Stimulated activated CD4-positive, alpha-beta T cell treated with anti-CD3 and anti-CD28 coated beads, Interleukin-2, amount 100 ng/mL, for 24 hours (primary cell): ENCODE results near the gene PSKH1.
"Not testable (repeated sequence)": the region's sequence is repeated elsewhere in the genome, so short reads cannot be mapped to it uniquely, and the experiment has no call there.

Source experiments
- DNase-seq, 2 donors: peaks; one replicate each; pipeline ENCODE4 v3.0.0-alpha.2; 2020

PSKH1 gene

DNA sequence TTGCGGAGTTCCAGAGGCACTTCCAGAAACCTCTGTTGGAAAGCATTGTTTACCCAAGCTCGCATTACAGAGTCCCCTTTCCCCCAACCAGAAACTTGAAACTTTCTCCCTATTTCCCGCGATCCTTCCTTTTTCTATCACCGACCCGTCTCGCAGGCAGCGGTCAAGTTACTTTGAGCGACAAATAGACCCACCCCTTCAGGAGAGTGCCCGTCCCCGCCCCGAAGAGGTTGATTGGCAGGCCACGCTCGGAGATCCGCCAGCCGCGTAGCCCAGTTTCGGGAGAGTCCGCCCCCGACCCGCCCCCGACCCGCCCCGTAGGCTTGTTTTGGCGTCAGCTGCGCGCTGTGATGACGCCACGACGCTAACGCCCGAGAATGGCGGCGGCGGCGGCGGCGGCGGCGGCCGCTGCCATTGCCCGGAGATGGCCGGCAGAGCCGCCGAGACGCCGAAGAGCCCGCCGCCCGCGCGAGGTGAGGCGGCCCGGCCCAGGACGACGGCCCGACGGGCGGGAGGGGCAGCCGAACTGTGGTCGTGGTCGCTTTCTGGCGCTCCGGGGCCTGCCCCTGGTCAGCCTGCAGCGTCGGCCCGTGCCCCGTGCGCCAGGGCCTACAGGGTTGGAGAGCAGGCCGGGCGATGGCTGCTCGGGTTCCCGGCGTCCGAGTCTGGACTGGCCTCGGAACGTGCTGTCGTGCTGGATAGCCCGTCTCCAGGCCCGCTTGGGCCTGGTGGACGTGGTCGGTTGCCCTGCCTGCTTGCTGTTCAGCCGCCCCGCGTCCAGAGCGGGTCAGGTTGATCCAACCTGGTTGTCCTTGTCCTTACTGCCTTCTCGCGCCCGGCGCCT lies at the start of gene PSKH1:
TSS of gene PSKH1 (plus strand) at position 356 of the 844 bp plus-strand sequence. CDS start 15,496 bp downstream, outside the sequence.
- peak; percentile 95 to 96 for DNase-seq

DNA sequence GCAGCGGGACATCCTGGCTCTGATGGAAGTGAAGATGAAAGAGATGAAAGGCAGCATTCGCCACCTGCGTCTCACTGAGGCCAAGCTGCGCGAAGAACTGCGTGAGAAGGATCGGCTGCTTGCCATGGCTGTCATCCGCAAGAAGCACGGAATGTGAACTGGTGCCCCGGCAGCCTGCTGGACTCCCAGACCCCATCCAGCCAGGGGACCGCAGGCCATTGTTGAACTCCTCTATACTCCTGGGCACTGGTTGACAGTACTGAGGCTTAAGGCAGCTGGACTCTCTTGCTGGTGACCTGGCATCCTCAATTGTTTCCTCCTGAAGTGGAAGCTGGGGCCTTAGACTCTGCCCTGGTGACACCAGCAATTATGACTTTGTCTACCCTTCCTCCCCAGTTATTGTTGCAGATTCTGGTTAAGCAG lies 49.7 kb upstream of the PSKH1 start:
- DNase-seq = no peak

DNA sequence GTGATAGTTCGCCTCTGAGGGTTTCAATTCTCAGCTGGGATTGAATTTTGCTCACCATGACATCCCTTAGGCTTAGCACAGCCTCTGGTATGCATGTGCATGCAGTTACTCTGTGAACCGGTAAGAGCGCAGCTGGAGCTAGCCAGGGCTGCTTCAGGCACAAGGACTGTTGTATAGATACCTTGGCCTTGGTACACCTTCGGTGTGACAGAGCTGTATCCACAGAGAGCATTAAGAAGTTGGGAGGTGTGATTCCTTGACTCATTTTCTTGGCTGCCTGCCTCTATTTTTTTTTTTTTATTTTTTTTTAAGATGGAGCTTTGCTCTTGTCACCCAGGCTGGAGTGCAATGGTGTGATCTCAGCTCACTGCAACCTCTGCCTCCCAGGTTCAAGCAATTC lies 48.6 kb upstream of the PSKH1 start:
- no peak for DNase-seq

DNA sequence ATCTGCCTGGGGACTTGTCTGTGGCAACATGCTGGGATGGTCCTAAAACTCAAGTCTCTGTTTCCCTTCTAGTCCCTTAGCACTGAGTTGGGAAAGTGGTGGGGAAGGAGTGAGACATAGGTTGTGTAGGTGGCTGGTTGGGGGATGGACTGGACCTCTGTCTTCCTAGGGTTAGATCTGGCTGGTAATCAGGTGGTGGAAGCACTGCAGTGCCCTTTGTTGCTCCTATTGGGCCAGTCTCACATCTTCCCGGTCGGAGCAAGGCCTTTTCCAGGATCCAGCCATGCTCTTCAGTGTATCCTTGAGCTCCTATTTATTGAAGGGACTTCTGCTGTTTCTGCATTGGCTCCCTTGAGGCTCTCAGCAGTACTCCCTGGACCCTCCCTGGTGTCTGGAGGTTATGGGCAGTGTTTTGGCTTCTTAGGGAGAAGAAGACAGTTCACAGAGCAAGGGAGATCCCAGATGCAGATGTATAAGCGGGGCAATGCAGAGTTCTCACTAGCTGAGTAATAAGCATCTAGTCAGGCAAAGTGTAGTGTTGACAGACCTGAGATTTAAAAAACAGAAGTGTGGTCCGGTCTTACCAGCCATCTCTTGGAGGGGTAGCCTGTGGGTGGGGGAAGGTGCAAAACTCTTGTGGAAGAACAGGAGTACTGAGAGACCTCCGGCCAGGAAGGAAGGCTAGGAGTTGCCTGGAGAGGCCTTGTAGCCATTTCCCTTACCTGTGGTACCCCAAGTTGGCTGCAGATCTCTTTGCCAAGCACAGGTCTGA lies 47.6 kb upstream of the PSKH1 start:
- no peak for DNase-seq

DNA sequence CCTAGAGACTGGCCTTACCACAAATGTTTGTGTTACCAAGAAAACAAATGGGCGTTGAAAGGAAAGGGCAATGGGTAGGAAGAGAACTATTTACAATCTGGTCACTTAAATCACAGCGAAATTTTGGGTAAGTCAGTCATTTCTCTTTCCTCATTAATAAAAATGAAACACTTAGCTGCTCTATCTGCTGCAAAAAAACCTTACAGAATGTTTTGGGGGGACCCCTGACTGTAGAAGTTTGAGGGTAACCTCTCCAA lies 47.1 kb upstream of the PSKH1 start:
- DNase-seq = no peak

DNA sequence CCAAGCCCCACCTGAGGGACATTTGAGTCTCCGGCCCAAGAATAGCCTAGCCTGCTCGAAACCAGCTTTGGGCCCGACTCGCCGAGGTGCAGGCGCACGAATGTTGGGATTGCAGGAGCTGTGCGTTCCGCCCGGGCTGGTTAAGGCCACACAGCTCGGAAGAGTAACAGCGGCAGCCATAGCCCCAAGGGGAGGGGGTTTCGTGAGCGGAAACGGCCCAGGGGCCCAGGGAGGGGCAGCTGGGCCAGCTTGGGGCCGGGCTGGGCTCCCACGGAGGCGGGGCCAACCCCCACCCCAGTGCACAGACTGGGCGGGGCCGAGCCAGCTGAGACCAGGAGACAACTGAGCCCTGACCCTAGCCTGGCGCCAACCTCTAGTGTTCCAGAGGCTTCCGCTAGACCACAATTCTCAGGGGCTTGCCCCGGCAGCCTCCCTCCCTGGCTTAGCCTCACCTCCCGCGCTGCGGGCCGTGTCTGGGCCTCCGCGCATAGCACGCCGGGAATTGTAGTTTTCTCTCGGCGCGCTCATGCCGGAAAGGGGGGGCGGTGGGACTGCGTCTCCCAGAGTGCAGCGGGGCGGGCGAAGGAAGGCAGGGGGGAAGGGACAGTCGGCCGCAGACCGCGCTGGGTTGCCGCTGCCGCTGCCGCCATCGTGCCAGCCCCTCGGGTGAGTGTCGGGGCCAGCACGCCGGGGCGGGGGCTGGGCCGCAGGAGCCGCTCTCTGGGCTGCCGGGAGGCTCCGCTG lies 46.6 kb upstream of the PSKH1 start, which contains the start of gene NUTF2:
TSS of gene NUTF2 (plus strand) at position 614 of the 744 bp plus-strand sequence. CDS start 18,198 bp downstream, outside the sequence.
- peak; percentile 95 to 96 for DNase-seq

DNA sequence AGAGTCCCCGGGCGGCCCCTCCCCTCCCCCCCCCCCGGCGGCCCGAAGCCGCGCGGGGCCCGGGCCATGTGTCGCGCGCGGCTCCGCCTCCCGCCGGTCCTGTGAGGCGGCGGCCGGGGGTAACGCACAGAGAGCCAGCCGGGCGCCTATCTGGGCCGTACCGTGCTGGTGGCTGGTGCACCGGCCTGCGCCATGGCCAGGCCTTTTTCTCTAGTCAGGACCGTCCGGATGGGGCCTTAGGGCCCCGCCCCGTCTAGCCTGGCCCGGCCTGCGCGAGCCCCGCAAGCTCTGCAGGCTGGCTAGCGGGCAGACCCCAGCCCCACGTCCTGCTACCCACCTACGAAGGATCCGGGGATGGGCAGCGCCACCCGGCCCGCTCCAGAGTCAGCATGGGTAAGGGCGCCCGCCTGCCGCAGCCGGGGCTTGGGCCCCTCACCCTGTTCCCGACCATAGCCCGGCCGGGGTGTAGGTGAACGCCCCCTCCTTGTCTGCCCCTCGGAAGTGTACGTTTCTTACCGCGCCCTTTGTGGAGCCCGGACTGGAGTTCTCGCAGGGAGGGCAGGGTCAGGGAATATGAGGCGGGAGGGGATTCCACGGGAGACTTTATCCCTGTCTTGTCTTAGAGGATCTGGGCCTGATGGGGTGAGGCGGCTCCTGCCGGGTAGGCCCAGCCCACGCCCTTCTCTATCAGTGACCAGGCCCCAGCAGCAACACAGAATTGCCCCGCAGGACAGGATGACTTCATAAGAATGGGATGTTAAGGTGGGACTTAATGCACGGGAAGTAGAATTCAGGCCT lies 45.8 kb upstream of the PSKH1 start, which contains the start of gene CENPT:
TSS of gene CENPT (minus strand) at position 630 of the 798 bp plus-strand sequence. CDS start 13,834 bp downstream, outside the sequence.
- DNase-seq = peak in 1 of 2 donors; percentile 24

DNA sequence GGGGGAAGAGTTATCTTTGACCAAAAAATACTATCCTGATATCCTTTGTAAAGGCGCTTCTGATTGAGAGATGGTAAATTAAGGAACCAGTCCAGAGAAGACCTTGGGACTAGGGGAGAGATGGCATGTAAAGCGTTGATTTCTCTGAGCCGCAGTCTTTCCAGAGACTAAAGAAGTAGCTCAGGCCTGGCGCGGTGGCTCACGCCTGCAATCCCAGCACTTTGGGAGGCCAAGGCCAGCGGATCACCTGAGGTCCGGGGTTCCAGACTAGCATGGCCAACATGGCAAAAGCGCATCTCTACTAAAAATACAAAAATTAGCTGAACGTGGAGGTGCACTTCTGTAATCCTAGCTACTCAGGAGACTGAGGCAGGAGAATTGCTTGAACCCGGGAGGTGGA lies 44.9 kb upstream of the PSKH1 start:
- no peak for DNase-seq

DNA sequence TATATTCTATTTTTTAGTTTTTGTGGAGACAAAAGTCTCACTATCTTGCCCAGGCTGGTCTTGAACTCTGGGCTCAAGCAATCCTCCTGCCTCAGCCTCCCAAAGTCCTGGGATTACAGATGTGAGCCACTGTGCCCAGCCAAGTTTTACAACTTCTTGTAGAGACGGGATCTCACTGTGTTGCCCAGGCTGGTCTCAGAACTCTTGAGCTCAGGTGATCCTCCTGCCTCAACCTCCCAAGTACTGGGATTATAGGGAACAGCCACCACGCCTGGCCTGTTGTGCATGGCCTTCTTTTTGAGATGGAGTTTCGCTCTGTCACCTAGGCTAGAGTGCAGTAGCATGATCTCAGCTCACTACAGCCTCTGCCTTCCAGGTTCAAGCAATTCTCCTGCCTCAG lies 39.4 kb upstream of the PSKH1 start:
- no peak for DNase-seq

DNA sequence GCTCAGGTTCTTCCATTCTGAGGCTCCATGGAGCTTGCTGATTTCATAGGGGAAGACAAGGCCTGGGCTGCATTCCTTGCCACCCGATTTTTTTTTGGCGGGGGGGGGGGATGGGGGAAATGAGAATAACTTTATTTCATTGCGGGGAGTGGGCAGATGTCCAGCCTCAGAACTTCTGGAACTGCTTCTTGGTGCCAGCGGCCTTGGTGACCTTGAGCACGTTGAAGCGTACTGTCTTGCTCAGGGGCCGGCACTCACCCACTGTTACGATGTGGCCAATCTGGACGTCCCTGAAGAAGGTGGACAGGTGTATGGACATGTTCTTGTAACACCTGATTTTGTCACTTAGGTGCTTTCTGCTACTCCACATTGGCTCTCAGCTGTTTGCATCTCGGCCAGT lies 37.3 kb upstream of the PSKH1 start:
- DNase-seq = no peak

DNA sequence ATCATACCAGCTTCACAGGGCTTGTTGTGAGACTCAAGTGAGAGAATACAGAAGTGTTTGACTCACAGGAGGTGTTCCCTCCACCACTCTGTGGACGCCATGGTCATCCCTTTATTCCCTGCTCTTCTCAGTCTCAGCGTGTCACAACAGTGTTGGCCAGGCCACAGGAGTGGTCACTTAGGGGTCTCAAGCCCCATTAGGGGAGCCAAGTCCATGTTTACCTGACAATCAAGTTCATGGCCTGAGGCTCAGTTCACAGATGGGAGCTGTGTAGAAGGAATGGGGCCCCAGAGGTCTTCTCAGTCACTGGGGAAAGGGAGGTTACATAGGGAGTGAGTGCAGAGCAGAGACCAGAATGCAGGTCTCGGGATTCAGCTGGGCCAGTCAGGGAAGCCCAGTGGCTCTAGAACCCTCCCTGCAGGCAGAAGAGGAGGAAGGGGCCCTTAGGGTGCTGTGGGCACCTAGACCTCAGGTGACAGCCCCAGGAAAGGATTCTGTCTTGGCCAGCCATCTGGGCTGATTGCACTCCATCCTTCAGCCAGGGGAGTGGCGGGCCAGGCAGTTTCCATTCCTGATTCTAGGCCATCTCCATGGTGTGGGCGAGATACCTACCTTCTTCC lies 36.0 kb upstream of the PSKH1 start:
- DNase-seq = no peak

DNA sequence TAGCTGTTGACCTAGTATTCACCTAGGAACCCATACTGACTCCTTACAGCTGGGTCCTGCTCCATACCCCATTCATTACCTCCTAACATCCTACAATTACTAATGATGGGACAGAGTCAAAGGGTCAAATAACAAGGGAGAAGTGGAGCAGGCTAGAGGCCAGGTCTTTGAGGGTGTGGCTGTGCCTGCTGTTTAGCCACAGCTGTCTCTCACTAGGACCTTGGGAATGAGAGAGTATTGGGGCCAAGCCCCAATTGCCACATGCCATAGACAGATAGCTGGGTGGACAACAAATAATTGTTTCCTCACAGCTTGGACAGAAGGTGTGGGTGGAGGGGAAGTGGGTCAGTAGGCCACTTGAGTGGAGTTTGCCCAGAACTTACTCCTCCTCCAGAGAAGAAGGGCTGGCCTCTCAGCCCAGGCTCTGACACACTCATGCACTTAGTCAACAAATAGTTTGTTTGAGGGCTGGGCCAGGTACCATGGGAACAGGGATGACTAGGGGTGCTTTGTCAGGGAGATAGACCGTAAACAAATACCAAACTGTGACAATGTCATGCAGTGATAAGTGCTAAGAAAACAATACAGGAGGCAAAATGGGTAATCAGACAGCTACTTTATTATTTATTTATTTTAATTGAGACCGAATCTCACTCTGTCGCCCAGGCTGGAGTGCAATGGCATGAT lies 35.4 kb upstream of the PSKH1 start:
- no peak for DNase-seq

DNA sequence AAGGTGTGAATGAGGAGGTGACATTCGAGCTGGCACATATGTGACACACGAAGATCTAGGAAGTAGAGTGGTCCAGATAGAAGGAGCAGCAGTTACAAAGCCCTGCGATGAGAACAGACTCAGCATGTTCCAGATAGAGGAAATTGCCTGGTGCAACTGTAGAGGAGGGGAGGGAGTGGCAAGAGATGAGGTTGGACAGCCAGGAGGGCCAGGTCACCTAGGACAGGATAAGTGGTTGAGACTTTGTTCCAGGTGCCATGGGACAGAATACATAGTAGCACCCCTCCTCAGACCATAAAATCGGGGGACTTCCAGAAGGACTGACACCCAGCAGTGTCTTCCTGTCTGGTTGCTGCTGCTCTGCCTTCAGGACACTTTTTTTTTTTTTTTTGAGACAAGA lies 34.6 kb upstream of the PSKH1 start:
- DNase-seq = no peak

DNA sequence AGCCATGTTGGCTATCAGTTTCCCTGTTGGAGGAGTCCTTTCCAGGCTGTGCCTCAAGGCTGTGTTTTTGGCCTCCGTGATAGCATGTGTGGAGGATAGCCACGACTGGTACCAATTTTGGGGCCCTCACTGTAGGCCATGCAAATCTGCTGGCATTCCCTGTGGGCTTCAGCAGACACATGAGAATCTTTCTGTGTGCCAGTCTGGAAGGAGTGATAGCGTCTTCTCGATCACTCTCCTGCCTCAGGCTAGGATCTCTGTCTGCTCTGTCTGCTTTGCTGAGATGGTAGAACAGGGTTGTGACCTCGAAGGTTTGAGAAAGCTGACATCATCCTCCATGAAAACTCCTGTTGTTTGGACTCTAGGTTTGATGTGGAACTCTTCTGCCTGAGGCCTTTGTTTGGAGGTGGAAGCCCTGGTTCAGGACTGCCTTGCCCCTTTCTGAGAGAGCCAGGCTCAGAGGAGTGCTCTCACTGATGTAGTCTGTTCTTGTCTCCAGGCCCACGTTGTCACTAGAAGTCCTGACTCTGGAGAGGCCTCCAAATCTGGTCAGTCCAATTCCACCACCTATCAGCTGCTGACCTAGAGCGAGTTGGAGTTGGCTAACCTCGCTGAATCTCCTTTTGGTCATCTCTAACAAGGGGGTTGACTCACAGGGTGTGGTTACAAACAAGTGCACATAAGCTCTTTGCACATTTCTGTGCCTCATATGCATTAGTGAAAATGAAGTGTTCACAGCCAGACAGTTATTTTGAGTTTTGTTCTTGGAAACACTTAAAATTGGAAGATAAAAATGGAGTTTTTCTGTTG lies 32.3 kb upstream of the PSKH1 start:
- DNase-seq = no peak

DNA sequence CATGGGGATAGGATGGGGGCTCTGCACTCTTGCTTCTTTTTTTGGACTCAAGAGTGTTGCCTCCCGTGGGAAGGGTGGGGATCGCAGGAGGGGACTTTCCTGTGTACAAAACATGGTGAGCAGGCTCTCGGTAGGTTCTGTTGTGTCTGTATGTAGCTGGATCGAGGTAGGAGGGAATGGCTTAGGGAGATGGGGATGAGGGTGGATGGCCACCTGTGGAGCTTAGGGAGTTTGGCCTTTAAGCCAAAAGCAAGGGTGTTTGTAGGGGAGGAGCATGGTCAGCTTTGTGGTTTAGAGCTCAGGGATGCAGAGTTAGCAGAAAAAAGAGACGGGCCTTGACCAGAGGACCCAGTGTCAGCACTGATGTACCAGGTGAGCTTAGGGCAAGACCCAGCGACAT lies 31.2 kb upstream of the PSKH1 start:
- DNase-seq = no peak

DNA sequence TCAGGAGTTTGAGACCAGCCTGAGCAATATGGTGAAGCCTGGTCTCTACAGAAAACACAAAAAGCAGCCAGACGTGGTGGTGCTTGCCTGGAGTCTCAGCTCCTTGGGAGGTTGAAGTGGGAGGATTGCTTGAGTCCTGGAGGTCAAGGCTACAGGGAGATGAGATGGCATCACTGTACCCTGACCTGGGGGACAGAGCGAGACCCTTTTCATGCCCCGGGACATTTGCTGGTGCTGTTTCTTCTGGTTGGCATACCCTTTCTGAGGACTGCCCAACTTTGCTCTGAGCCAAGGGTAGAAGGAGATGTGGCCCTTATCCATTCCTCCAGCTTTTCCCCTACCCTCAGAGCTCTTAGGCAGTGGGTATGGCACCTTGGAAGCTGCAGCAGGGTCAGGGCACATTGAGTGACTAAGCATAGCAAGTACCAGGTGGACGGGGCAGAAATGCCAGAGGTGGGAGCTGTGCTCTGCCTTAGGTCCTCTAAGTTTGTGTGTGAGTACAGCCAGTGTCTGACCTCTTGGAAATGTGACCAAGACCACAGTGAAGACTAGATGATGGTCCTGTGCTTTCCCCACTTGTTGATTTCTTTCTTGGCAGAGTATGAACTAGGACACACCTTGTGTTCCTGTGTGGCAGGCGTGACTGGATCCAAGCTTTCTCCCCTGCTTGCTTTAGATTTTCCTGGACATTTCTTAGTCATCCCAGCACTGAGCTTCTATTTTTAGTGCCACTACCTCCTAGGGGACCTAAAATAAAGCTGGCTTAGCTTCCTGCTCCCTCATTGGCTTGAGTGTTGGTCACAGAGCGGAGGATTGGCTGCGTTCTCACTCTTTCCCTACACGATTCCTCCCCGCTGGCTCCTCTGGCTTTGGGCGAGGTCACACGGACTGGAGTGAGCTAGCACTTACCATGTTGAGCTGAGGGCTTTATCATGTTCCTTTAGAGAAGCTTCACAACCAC lies 30.2 kb upstream of the PSKH1 start:
- DNase-seq = no peak

DNA sequence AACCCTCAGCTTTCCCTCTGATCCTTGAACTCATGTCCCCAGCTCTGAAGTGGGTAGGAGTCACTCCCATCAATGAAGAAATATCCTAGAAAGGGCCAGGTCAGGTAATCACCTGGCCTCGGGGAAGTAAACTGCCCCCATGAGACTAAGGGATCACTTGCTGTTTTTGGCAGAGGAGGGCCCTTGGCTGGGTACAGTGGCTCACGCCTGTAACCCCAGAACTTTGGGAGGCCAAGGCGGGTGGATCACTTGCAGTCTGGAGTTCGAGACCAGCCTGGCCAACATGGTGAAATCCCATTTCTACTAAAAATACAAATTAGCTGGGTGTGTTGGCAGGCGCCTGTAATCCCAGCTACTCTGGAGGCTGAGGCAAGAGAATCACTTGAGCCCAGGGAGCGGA lies 29.0 kb upstream of the PSKH1 start:
- DNase-seq = not testable (repeated sequence)

DNA sequence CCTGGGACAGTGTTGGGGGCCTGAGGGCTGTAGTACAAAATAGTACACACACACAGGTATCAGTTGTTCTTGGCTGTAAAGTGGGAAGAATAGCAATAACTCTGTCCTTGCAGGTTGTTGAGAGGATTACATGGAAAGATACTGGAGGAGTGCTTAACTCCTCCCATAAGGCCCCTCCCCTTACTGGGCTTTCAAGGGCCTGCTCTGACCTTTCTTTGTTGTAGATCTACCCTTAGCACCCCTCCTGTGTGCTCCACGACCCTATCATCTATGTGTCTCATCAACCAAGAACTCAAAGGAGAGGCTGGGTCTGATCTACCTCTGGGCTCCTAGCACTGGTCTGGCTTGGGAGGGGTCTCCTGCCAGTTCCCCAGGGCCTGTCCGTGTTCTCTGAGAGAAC lies 28.5 kb upstream of the PSKH1 start:
- DNase-seq = no peak

DNA sequence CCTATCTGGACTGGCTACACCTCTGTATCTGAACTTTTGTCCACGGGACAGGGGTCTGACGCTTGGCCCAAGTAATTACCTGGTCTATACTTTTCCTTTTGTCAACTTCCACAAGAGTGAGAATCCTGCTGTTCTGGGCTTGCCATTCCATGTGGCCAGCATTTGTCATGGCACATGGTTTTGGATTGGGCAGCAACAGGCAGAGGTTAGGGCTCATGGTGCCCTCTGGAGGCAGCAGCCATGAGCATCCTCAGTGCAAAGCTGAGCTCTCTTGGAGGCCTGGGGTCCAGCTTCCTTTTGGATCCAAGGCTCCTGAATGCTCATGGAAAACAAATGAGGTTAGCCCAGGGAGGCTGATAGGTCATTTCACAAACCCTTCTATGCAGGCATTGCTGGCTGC lies 27.7 kb upstream of the PSKH1 start:
- DNase-seq = no peak
